Hematopoietic multipotent progenitor cell treated with erythropoietin and hydrocortisone succinate and interleukin-3 and kit ligand, for 17 days (in vitro differentiated cells): ENCODE data around the gene TTC33.

ENCODE experiments used
- DNase-seq: peaks from one replicate; pipeline ENCODE4 v3.0.0-alpha.2; 2015; ENCODE audit warnings: low spot score

Gene TTC33

DNA sequence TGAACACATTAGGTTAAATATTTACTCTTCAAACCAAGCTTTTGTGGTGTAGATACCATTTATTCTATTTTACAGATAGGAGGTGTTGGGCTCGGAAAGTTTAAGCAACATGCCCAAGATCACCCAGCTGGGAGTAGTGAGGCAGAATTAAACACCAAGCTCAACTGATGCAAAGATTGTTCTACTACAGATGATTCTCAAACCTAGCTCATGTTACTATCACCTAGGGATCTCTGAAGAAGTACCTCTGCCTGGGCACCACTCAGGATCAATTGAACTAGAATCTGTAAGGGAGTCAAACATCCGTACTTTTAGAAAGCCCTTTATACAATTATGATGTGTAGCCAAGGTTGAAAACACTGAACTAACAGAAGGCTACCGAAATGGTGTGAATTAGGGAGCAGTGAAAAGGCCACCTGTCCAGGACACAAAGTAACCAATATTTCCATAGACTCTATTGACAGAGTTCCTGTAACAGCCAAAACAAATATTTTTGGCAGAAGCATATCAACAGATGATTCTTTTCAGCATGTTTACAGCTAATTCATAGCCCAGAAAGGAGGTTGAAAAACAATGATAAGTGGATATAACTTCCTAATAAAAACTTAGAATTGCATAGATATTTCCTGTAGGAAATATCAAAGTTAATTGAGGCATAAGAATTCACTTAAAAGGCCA lies 234.5 kb downstream of the TTC33 start:
- no peak for DNase-seq

GRCh38 chr5:40518485-40518917 lies 237.3 kb downstream of the TTC33 start:
- DNase-seq: no peak

DNA sequence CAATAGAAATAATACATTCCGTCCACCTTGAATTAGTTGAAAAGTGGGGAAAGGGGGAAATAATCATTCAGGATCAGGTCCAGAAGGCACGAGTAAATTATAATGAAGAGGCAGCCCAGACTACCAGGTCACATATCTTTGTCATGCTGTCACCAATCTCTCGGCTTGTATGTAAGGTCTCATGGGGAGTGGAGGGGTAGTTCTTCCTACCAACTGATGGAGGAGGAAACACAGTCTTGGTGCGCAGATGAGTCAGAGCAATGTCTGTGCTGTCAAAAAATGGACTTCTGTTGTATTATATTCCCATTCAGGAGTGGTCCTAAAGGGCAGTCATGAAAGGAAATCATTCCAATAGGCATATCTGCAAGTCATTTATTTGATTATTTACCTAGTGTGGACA lies 240.3 kb downstream of the TTC33 start:
- no peak for DNase-seq

GRCh38 chr5:40514976-40515375 lies 240.8 kb downstream of the TTC33 start:
- no peak for DNase-seq

GRCh38 chr5:40511801-40512200 lies 244.0 kb downstream of the TTC33 start:
- no peak for DNase-seq

- no peak for DNase-seq
Observed at GRCh38 chr5:40507095-40507494, 248.7 kb downstream of the TTC33 start.

DNA sequence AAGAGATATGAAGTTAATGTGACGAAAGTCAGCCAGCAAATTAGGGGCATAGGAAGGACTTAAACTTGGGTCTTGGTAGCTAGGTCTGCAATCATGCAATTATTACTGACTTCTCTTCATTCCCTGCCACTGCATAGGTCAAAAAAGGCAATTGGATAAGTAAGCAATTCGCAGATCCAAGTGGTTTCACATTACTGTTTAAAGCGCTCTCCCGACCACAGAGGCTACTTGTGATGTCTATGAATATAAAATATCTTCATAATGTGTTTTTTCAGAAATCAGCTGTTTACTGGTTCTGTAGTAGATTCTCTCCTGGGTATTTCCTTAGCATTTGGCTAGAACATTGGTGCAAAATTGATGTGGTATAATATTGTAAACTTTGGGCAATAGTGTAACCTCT lies 250.7 kb downstream of the TTC33 start:
- no peak for DNase-seq

DNA sequence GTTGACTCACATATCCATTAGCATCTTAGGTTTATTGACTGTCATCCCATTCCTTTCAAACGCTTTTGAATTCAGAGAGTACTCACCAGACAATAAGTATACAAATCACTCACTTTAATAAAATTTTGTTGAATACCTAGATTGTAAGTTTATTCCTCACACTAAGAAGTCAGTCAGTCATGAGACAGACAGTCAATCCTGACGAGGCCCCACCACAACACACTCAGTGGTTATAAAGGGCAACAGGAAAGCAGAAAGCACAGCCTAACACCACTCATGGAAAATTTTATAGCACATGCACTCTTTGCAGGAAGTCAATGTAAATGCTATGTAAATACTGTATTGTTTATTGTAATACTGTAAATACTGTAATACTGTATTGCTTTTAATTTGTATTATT lies 252.3 kb downstream of the TTC33 start:
- no peak for DNase-seq

DNA sequence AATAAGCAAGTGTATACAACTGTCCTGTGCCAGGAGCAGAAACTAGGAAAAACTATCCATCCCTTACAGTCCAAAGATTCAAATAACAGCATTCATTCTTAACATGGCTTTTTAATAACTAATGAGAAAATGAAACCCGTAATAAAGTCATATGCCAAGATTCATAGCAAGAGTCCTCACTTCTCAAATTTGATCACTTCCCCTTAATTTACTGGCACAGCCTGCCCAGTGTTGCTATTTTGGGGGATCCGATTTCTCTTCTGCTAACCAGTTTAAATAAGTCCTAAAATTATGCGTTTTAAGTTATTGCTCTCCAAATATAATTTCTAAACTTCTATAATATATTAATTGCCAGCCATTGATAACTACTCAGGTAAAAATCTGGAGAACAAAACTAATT lies 253.0 kb downstream of the TTC33 start:
- DNase-seq: no peak

DNA sequence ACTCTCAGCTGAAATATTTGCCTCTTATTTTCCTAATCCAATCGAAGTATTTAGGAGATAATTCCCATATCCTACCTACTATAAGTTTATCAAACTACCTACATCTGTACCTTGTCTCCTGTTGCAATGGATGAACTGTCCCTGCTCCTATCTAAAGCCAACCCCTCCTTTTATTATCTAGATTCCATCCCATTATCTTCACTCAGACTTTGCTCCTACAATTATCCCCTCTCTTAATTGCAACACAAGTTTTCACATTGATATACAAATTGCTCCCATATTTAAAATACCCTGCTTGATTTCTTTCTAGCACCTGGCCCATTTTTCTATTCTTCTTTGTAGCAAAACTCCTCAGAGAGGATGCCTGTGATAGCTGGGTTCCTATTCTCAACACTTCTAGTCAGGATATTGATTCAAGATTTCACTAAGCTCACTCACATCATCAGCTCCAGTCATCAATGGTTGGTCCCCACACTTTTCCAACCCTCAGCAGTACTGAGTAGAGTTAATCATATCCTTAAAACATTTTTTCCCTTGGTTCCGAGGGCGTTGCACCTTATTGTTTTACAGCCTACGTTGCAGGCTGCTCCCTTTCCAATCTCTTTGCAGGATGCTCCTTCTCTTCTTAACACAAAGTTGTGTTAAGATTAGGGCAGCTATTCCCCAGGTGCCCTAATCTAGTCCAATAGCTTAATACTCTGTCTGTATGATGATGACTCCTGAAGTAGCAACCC lies 253.9 kb downstream of the TTC33 start:
- DNase-seq: no peak

- DNase-seq: no peak
Observed at GRCh38 chr5:40499518-40500273, 256.1 kb downstream of the TTC33 start.

DNA sequence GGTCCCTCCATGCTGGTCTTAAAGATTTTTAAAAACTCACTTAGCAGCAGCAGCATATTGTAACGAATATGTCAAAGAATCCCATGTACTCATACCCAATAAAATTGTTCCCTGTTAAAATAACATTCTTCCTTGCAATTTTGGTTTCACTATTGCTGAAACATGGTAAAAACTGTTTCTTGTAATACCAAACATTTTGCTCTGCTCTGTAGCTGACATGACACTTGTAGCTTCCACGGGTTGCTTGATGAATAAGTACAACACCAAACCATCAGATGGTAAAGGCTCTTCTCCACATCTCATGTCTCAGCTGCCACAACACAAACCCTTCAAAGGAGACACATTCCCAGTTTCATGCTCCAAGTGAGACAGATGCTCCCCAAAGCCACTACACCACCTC lies 256.8 kb downstream of the TTC33 start:
- no peak for DNase-seq

DNA sequence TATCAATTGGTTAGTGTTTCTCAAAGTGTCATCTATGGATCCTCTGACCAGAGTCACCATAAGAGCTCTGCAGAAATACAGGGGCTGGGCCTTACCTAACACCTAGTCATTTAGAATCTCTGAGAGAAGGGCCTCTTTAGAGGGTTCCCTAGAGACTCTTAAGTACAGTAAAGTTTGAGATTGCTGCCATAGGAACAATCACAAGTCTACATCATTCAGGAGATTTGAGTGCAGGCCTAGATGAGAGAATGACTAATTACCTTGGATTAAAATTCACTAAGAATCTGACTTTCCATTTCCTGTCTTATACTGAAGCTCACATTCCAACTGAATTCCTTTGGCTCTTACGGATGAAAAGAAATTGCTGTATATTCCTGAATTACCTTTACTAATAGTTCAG lies 258.2 kb downstream of the TTC33 start:
- no peak for DNase-seq

DNA sequence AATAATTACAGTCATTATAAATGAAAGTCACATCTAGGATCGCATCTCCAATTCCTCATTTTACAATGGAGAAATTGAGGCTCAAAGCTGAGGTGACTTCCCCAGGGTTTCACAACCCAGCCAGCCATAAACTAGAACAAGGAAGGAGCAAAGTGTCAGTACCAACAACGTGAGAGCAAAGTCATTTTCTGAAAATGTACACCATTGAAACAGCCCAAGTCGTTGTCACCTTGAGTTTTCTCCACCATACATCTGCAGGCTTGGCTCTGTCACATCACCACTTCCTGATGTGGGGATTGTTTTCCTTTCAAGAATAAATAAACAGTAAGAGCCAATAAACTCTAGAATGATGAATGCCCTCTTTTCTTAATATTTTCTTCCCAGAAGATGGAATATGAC lies 260.5 kb downstream of the TTC33 start:
- no peak for DNase-seq

- DNase-seq: no peak
Observed at GRCh38 chr5:40494631-40495236, 261.0 kb downstream of the TTC33 start.

DNA sequence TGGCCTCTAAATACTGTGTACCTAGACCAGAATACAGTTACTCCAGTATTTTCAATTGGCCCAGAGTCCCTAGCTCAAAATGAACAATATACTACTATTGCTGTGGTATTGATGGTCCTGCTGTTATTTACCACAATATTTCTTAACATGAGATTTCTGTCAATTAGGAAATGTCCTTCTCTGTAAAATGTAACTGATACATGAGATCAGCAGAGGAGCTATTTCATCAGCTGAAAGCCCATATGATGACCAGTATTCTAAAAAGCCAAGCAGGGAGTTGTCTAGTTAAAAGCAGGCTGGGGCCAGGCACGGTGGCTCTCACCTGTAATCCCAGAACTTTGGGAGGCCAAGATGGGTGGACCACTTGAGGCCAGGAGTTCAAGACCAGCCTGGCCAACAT lies 263.7 kb downstream of the TTC33 start:
- DNase-seq: no peak

DNA sequence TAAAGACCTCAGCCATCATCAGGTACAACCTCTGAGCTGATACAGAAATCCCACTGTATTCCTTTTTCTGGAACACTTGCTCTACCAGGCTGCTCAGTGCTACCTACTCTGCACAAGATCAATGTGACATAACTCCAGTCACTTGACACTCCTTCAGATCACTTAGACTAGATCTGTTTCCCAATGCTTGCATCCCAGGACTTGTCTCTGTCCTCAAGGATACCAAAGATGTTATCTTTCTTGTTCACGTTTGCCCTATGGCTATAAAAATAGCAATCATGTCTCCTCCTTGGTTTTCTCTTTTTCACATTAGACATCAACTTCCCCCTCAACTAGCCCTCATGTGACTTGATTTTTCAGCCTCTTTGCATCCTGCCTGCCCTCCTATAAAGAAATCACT lies 264.1 kb downstream of the TTC33 start:
- DNase-seq: no peak

DNA sequence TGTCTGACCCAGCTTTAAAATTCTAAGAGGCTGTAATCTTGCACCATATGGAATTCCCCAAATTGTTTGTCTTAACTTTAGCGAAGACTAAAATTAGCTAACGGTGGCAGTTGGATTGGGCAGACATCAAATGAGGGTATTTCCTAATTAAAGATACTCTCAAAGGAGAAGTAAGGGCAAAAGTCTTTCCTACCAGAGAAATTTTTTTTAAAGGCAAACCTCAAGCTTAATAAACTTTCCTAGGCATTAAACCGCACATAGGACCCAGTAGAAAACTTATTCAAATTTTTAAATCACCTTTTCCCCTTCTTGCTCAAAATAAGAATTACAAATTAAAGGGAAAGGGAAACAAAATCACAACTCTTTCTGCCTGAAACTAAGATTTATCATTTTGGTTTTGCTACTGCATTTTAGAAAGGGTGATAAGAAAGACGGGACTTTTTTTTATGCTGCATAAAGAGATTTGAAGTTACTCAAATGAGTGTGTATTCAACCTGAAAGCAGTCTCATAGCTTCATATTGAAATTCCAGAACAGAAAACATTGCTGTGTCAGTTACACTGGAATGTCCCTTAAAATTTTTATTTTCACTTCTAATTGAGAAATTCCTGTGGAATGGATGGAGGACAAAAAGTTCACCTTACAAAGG lies 265.2 kb downstream of the TTC33 start:
- DNase-seq: no peak

DNA sequence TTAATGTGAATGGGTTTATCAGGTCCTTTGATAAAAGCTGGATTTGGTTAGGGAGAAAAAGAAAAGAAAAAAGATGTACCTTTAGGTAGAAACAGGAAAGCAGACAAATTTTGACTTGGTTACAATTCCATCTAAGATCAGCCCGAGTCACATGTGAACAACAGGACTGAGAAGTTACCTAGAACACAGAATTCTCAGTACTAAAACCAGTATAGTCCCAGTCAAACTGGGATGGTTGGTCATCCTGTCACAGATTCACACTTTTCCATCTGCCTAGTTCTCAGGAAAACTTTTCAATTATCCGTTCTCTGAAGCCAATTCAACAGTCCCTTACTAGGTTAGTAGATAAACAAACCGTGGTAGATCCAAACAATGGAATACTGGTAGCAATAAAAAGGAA lies 266.3 kb downstream of the TTC33 start:
- no peak for DNase-seq

DNA sequence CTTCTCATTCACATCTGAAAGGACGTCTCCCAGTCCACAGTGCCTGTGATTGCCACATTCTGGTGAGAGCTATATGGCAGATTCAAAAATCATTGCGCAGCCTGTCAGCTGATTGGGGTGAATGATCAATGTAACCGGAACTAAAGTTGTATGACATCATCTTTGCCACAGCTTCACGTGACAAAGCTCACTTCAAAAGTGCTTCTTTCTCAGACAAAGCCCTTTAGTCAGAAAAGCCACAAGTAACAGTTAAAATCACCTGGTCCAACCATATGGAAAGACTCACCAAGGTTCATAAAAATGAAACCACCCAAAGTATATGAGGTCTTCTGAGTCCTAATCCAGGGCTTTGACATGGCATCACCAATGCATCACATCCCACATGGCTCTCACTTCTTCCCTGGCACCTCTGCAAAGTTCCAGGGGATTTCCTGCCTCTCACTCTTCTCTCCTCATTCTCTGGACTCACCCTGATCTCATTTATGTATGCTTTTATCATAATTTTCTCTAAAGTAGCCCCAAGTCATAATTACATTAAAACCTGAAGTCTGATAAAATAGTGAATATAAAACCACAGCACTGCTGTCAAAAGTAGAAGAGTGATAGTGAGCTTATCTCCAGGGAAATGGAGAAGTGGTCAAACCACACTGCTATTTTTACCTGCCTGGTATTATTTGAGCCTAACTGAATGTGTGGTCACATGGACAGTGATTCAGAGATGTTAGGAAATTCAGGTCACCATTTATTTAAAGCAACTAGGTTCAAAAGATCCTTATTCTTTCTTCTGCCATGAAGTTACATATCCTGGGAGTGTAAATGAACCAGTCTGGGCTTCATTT lies 269.1 kb downstream of the TTC33 start:
- DNase-seq: no peak
